A549 (cell line): Measurements from ENCODE around the gene VASN. TPM values are rescaled to one million over a fixed set of nuclear protein-coding genes. Genes with fewer than 3 reads are reported as not detected.
A peak's percentile ranks its signal among the peaks of the same experiment; 100 is the strongest.

Experiments used
- ATAC-seq, 2 experiments: fragments of 200-7000 bp in 1 of 2; fragments of >200 bp in 1 of 2; cut with Nextera tagmentation in 1 of 2; cut with Tn5 transposase in 1 of 2; 3 replicates each; pipeline versions ENCODE4 v1.8.0 to v1.9.1; 2018 to 2020; ENCODE audit warnings: mild to moderate bottlenecking in 1 of 2, moderate library complexity in 1 of 2
- CTCF ChIA-PET: fragments of 300-600 bp; sonication (Branson Sonifier 250); formaldehyde crosslinking; extraction: SDS; loops from one replicate; lab custom pipeline; 2021; ENCODE audit warnings: antibody characterized with exemption, inconsistent platforms; lab: Yijun Ruan, JAX
- POLR2A ChIA-PET: fragments of 350-600 bp; formaldehyde crosslinking; extraction: SDS; loops from one replicate; lab custom pipeline; 2021; ENCODE audit warnings: antibody characterized with exemption, inconsistent platforms; lab: Yijun Ruan, JAX
- DNase-seq, 2 experiments: peaks; one replicate each; pipeline versions ENCODE4 v3.0.0 to v3.0.0-alpha.2; 2011 to 2016; ENCODE audit warnings: low read depth in 1 of 2, low spot score in 1 of 2
- FAIRE-seq: peaks from 2 replicates; lab custom pipeline; 2011; peaks lifted over from hg19 to GRCh38; lab: Jason Lieb, UNC
- H3K27ac ChIP-seq, 2 experiments: fragments of >200 bp; sonication (Bioruptor Twin); formaldehyde crosslinking; 3 replicates each; pipeline ENCODE4 v1.5.1; 2016 to 2017
- H3K4me1 ChIP-seq: fragments of >200 bp; sonication (Bioruptor Twin); formaldehyde crosslinking; 3 replicates; pipeline ENCODE4 v1.6.1; 2016
- H3K4me2 ChIP-seq: fragments of >200 bp; sonication (Bioruptor Twin); formaldehyde crosslinking; 3 replicates; pipeline ENCODE4 v1.6.1; 2016
- H3K4me3 ChIP-seq: fragments of >200 bp; sonication (Bioruptor Twin); formaldehyde crosslinking; 3 replicates; pipeline ENCODE4 v1.5.1; 2016
- H3K9me3 ChIP-seq: fragments of >200 bp; sonication (Bioruptor Twin); formaldehyde crosslinking; 3 replicates; pipeline ENCODE4 v1.6.1; 2016
- ATOH8 ChIP-seq: fragments of 250-450 bp; sonication (Bioruptor Pico); IDR thresholded peaks from 2 replicates; pipeline ENCODE4 v1.5.0; 2020; ENCODE audit warnings: low read depth, mild to moderate bottlenecking, moderate library complexity
- BHLHE40 ChIP-seq: IDR thresholded peaks from 2 replicates; pipeline ENCODE4 v1.6.1; 2012; ENCODE audit warnings: low read depth, low read length, inconsistent platforms
- CBX8 ChIP-seq: fragments of 200-600 bp; sonication (generic); IDR thresholded peaks from 2 replicates; pipeline ENCODE4 v1.6.1; 2016
- CEBPB ChIP-seq, 2 experiments: fragments of >200 bp in 1 of 2; sonication (Bioruptor Twin) in 1 of 2; formaldehyde crosslinking in 1 of 2; IDR thresholded peaks; 2 replicates each; pipeline ENCODE4 v1.6.1; 2012 to 2016
- EHF ChIP-seq: fragments of 250-450 bp; sonication (Bioruptor Pico); IDR thresholded peaks from 2 replicates; pipeline ENCODE4 v1.5.0; 2020; ENCODE audit warnings: mild to moderate bottlenecking
- EHMT2 ChIP-seq: fragments of 200-600 bp; sonication (generic); IDR thresholded peaks from 2 replicates; pipeline ENCODE4 v1.6.1; 2016; ENCODE audit warnings: antibody characterized with exemption, low read depth, mild to moderate bottlenecking, moderate library complexity
- FOXS1 ChIP-seq: fragments of 250-450 bp; sonication (Bioruptor Pico); IDR thresholded peaks from 2 replicates; pipeline ENCODE4 v1.5.0; 2020; ENCODE audit warnings: mild to moderate bottlenecking, moderate library complexity
- GATA3 ChIP-seq: IDR thresholded peaks from 2 replicates; pipeline ENCODE4 v1.6.1; 2012; ENCODE audit warnings: borderline replicate concordance
- HES2 ChIP-seq: fragments of >200 bp; sonication (Bioruptor Twin); formaldehyde crosslinking; IDR thresholded peaks from 2 replicates; pipeline ENCODE4 v1.6.1; 2016
- JUNB ChIP-seq: fragments of >200 bp; sonication (Bioruptor Twin); formaldehyde crosslinking; IDR thresholded peaks from 2 replicates; pipeline ENCODE4 v1.6.1; 2016
- KDM5A ChIP-seq: fragments of 200-600 bp; sonication (generic); IDR thresholded peaks from 2 replicates; pipeline ENCODE4 v1.6.1; 2016; ENCODE audit warnings: antibody characterized with exemption, mild to moderate bottlenecking
- MAFK ChIP-seq: fragments of 450-650 bp; IDR thresholded peaks from 2 replicates; pipeline ENCODE4 v1.6.1; 2014; ENCODE audit not compliant: partially characterized antibody
- NFE2L2 ChIP-seq: fragments of 150-350 bp; conservative IDR thresholded peaks from 2 replicates; pipeline ENCODE4 v1.6.1; 2014; ENCODE audit warnings: low read length
- NPAS2 ChIP-seq: fragments of 250-450 bp; sonication (Bioruptor Pico); IDR thresholded peaks from 2 replicates; pipeline ENCODE4 v1.8.0; 2022; ENCODE audit warnings: mild to moderate bottlenecking, moderate library complexity, borderline replicate concordance
- RAD21 ChIP-seq, 2 experiments: fragments of >200 bp in 1 of 2; sonication (Bioruptor Twin) in 1 of 2; formaldehyde crosslinking in 1 of 2; IDR thresholded peaks in 1 of 2; conservative IDR thresholded peaks in 1 of 2; 2 replicates in 1 of 2; 3 replicates in 1 of 2; pipeline ENCODE4 v1.6.1; 2012 to 2018; ENCODE audit warnings: inconsistent platforms in 1 of 2
- SREBF2 ChIP-seq: fragments of 450-650 bp; IDR thresholded peaks from 2 replicates; pipeline ENCODE4 v1.6.1; 2014; ENCODE audit warnings: mild to moderate bottlenecking, moderate library complexity
- TP53 ChIP-seq: fragments of 250-450 bp; sonication (Bioruptor Pico); IDR thresholded peaks from 2 replicates; pipeline ENCODE4 v1.5.0; 2021; ENCODE audit warnings: mild to moderate bottlenecking, moderate library complexity
- USF2 ChIP-seq: fragments of 450-650 bp; IDR thresholded peaks from 2 replicates; pipeline ENCODE4 v1.6.1; 2014; ENCODE audit warnings: antibody characterized with exemption
- ZSCAN20 ChIP-seq: fragments of 250-450 bp; sonication (Bioruptor Pico); IDR thresholded peaks from 2 replicates; pipeline ENCODE4 v1.8.0; 2022; ENCODE audit warnings: mild to moderate bottlenecking, moderate library complexity
- WGBS: methylation state at CpG from one replicate; pipeline ENCODE4 v1.1.6; 2017; ENCODE audit errors: missing lambda C conversion rate; 5-methylcytosine and 5-hydroxymethylcytosine counted together
- polyA plus RNA-seq, 4 experiments: library from polyadenylated mRNA; depleted of rRNA in 3 of 4; stranded (reverse); fragments of >200 nt; fragmentation: RNase III in 1 of 4; extraction: RNeasy Plus Mini Kit Qiagen cat#74134 plus additional on column Dnase treatment in 1 of 4; gene quantifications; 2 replicates in 3 of 4; 3 replicates in 1 of 4; pipeline ENCODE4 v1.2.3, GENCODE V29; 2011 to 2017
- TF ChIP-seq, protein P1 (sequence below): fragments of 250-450 bp; sonication (Bioruptor Pico); IDR thresholded peaks from 2 replicates; pipeline ENCODE4 v1.5.0; 2021; ENCODE audit warnings: mild to moderate bottlenecking, moderate library complexity, borderline replicate concordance
- TF ChIP-seq, protein P2 (sequence below): fragments of >200 bp; sonication (Bioruptor Twin); formaldehyde crosslinking; IDR thresholded peaks from 3 replicates; pipeline ENCODE4 v1.5.1; 2016

VASN gene
- polyA plus RNA-seq, 2 of the 4 experiments (the other 2 are of a cell fraction): 2.3 to 4.0 TPM

- no peak for TF ChIP-seq HES2
- TF ChIP-seq ZSCAN20 (CRISPR knock-in tag): no peak
- no peak for TF ChIP-seq BHLHE40
- no peak for TF ChIP-seq KDM5A
- no peak for TF ChIP-seq CBX8
- TF ChIP-seq CEBPB (IDR thresholded peaks at IDR 0.05): no peak
- TF ChIP-seq, protein P1, sequence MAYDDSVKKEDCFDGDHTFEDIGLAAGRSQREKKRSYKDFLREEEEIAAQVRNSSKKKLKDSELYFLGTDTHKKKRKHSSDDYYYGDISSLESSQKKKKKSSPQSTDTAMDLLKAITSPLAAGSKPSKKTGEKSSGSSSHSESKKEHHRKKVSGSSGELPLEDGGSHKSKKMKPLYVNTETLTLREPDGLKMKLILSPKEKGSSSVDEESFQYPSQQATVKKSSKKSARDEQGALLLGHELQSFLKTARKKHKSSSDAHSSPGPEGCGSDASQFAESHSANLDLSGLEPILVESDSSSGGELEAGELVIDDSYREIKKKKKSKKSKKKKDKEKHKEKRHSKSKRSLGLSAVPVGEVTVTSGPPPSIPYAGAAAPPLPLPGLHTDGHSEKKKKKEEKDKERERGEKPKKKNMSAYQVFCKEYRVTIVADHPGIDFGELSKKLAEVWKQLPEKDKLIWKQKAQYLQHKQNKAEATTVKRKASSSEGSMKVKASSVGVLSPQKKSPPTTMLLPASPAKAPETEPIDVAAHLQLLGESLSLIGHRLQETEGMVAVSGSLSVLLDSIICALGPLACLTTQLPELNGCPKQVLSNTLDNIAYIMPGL (CRISPR knock-in tag): no peak
- TF ChIP-seq NPAS2 (CRISPR knock-in tag): no peak
- TF ChIP-seq USF2: no peak
- TF ChIP-seq EHF (CRISPR knock-in tag): no peak
Observed at GRCh38 chr16:4414187-4414917, 42.7 kb downstream of the VASN start (continued).

DNA sequence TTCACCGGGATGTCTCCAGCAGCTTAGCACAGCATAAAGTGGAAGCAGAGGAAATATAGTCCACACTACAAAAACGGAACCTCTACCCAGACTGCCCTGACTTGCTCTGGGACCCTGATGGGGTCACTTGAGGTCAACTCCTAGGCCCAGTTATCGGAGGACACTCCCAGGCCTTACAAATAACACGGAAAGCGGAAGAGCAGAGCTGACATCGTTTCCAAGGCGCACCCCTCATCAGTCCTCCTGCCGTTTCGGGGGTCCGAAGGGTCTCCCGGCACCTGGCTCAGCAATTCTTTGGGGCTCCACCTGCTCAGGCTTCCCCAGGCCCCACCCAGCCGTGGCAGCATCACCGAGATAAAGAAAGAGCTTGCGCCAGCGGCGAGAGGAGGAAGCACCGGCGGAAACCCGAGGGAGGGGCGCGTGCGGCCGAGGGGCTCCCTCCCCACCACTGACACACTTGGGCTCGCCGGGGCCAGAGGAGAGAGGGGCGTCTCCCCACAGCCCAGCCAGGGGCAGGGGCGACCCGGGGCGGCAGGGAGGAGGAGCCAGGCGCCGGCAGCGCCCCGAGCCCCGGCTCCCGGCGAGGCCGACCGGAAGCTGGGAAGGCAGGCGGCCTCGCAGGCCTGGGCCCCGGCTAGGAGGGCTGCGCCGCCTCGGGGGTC is 44.0 kb downstream of the VASN start:
- no peak for FAIRE-seq
- H3K9me3 ChIP-seq: no peaks in the 10 kb centered on the region
- H3K27ac ChIP-seq: peak overlapping the region; percentile 73 to 91
- POLR2A ChIA-PET: interaction anchor here (0.5 to 1.6 kb wide), 3 partner anchors 9 to 84 kb away, joined by 3 to 4 read pairs (median 3); partner anchors contain the start of gene PAM16
- peak; percentile 63 to 70 for ATAC-seq
- peak overlapping the region; percentile 83 for H3K4me3 ChIP-seq
- WGBS: 22% methylated on average over 5 of the region's 44 CpGs
- DNase-seq: peak in 1 of 2 experiments; percentile 54
- CTCF ChIA-PET: interaction anchor here (0.7 to 32.6 kb wide), 7 partner anchors 13 to 162 kb away, joined by 3 to 833 read pairs (median 7); partner anchors contain the start of genes NMRAL1 and VASN
- peaks cover 8% of the 10 kb centered on the region for H3K4me1 ChIP-seq
- peak overlapping the region; percentile 91 for H3K4me2 ChIP-seq
- TF ChIP-seq CEBPB (IDR thresholded peaks at IDR 0.05) (no peak), MAFK (peak; percentile 21), EHMT2 (no peak), FOXS1 (no peak), NFE2L2 (no peak), RAD21 (conservative IDR thresholded peaks at IDR 0.05 in 1 of 2, IDR thresholded peaks at IDR 0.05 in 1 of 2) (no peak), KDM5A (no peak), JUNB (no peak), TP53 (CRISPR knock-in tag) (no peak), ZSCAN20 (CRISPR knock-in tag) (no peak), SREBF2 (no peak), GATA3 (0 out of 2 replicates have a peak, but pooled peaks have one; percentile 2), ATOH8 (CRISPR knock-in tag) (no peak)
- TF ChIP-seq, protein P2, sequence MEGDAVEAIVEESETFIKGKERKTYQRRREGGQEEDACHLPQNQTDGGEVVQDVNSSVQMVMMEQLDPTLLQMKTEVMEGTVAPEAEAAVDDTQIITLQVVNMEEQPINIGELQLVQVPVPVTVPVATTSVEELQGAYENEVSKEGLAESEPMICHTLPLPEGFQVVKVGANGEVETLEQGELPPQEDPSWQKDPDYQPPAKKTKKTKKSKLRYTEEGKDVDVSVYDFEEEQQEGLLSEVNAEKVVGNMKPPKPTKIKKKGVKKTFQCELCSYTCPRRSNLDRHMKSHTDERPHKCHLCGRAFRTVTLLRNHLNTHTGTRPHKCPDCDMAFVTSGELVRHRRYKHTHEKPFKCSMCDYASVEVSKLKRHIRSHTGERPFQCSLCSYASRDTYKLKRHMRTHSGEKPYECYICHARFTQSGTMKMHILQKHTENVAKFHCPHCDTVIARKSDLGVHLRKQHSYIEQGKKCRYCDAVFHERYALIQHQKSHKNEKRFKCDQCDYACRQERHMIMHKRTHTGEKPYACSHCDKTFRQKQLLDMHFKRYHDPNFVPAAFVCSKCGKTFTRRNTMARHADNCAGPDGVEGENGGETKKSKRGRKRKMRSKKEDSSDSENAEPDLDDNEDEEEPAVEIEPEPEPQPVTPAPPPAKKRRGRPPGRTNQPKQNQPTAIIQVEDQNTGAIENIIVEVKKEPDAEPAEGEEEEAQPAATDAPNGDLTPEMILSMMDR: no peak
